Suppressor macrophage treated with lipopolysaccharide for 4 hours (primary cell): Measurements from ENCODE around the gene TUT7.
"Not testable (repeated sequence)": the region's sequence is repeated elsewhere in the genome, so short reads cannot be mapped to it uniquely, and the experiment has no call there.

Experiments
- DNase-seq: peaks from one replicate; pipeline ENCODE4 v3.0.0-alpha.2; 2020

Gene TUT7

GRCh38 chr9:86303316-86303975 is 50.8 kb downstream of the TUT7 start:
- no peak for DNase-seq

GRCh38 chr9:86301686-86302085 is 52.5 kb downstream of the TUT7 start:
- no peak for DNase-seq

GRCh38 chr9:86300701-86301100 is 53.5 kb downstream of the TUT7 start:
- DNase-seq, result no peak

- no peak for DNase-seq
Measured at GRCh38 chr9:86298873-86299272, 55.3 kb downstream of the TUT7 start.

- not testable (repeated sequence) for DNase-seq
Measured at GRCh38 chr9:86290341-86290740, 63.9 kb downstream of the TUT7 start.

GRCh38 chr9:86288499-86289198 is 65.6 kb downstream of the TUT7 start:
- no peak for DNase-seq

GRCh38 chr9:86287013-86287412 is 67.2 kb downstream of the TUT7 start:
- peak; percentile 63 for DNase-seq

GRCh38 chr9:86286278-86286677 is 67.9 kb downstream of the TUT7 start:
- no peak for DNase-seq

GRCh38 chr9:86285261-86285660 is 68.9 kb downstream of the TUT7 start:
- peak; percentile 71 for DNase-seq

- DNase-seq, result peak; percentile 84
Measured at GRCh38 chr9:86282979-86283535, 71.2 kb downstream of the TUT7 start.

- DNase-seq, result peak; percentile 97
Measured at GRCh38 chr9:86282077-86282978, 71.9 kb downstream of the TUT7 start, which contains the start of gene ISCA1. Gene ISCA1 (minus strand): TSS chr9:86282538. CDS start chr9:86282458, 80 bp downstream.

GRCh38 chr9:86281593-86282076 is 72.6 kb downstream of the TUT7 start:
- peak; percentile 13 for DNase-seq

GRCh38 chr9:86280580-86280979 is 73.6 kb downstream of the TUT7 start:
- no peak for DNase-seq

GRCh38 chr9:86279839-86280238 is 74.4 kb downstream of the TUT7 start:
- DNase-seq, result no peak

- no peak for DNase-seq
Measured at GRCh38 chr9:86277072-86277471, 77.1 kb downstream of the TUT7 start.

- no peak for DNase-seq
Measured at GRCh38 chr9:86275962-86276361, 78.2 kb downstream of the TUT7 start.

GRCh38 chr9:86274821-86275643 is 79.2 kb downstream of the TUT7 start:
- DNase-seq, result no peak

GRCh38 chr9:86272221-86272620 is 82.0 kb downstream of the TUT7 start:
- DNase-seq, result no peak

GRCh38 chr9:86263876-86264275 is 90.3 kb downstream of the TUT7 start:
- no peak for DNase-seq

- DNase-seq, result no peak
Measured at GRCh38 chr9:86262492-86262891, 91.7 kb downstream of the TUT7 start.

GRCh38 chr9:86259557-86259956 is 94.7 kb downstream of the TUT7 start, which contains the start of gene C9orf153:
Gene C9orf153 (minus strand): TSS chr9:86259657. CDS start chr9:86229603, 30,054 bp downstream.
- DNase-seq, result no peak

GRCh38 chr9:86257391-86257790 is 96.8 kb downstream of the TUT7 start:
- DNase-seq, result no peak
